NCI-H1092 (cell line): ENCODE data around the gene GIPR.
"Not testable (repeated sequence)": the region's sequence is repeated elsewhere in the genome, so short reads cannot be mapped to it uniquely, and the experiment has no call there.

Experiments used
- DNase-seq: peaks from one replicate; lab custom pipeline; 2025; lab: John Stamatoyannopoulos, UW

The GIPR gene

GRCh38 chr19:45645631-45646344 lies 22.2 kb upstream of the GIPR start:
- peak; percentile 36 for DNase-seq

- no peak for DNase-seq
Observed at GRCh38 chr19:45646345-45646698, 21.7 kb upstream of the GIPR start.

- no peak for DNase-seq
Observed at GRCh38 chr19:45650722-45651121, 17.3 kb upstream of the GIPR start.

- DNase-seq = no peak
Observed at GRCh38 chr19:45653634-45654033, 14.4 kb upstream of the GIPR start.

GRCh38 chr19:45655073-45655472 lies 12.9 kb upstream of the GIPR start:
- no peak for DNase-seq

- DNase-seq = peak; percentile 47
Observed at GRCh38 chr19:45657520-45658167, 10.4 kb upstream of the GIPR start.

GRCh38 chr19:45659096-45659729 lies 8.8 kb upstream of the GIPR start:
- DNase-seq = no peak

- no peak for DNase-seq
Observed at GRCh38 chr19:45660636-45661035, 7.4 kb upstream of the GIPR start.

GRCh38 chr19:45663800-45664199 lies 4.2 kb upstream of the GIPR start:
- DNase-seq = no peak

GRCh38 chr19:45664575-45664974 lies 3.4 kb upstream of the GIPR start:
- no peak for DNase-seq

GRCh38 chr19:45668342-45668871 lies 386 bp downstream of the GIPR start:
- no peak for DNase-seq

GRCh38 chr19:45670670-45671453 lies 2.8 kb downstream of the GIPR start:
- no peak for DNase-seq

GRCh38 chr19:45674946-45675345 lies 6.9 kb downstream of the GIPR start:
- DNase-seq = no peak

GRCh38 chr19:45676851-45677263 lies 8.8 kb downstream of the GIPR start:
- DNase-seq = no peak

- peak; percentile 36 for DNase-seq
Observed at GRCh38 chr19:45677351-45678230, 9.6 kb downstream of the GIPR start.

GRCh38 chr19:45681391-45682015 lies 13.5 kb downstream of the GIPR start:
- DNase-seq = peak; percentile 58

- DNase-seq = no peak
Observed at GRCh38 chr19:45682117-45682516, 14.1 kb downstream of the GIPR start.

GRCh38 chr19:45682908-45683307 lies 14.9 kb downstream of the GIPR start:
- DNase-seq = no peak

GRCh38 chr19:45685045-45685444 lies 17.0 kb downstream of the GIPR start:
- DNase-seq = not testable (repeated sequence)

GRCh38 chr19:45687599-45687998 lies 19.6 kb downstream of the GIPR start:
- no peak for DNase-seq
